ENCODE results near the gene ELL. TPM values are rescaled to one million over a fixed set of nuclear protein-coding genes. Genes with fewer than 3 reads are reported as not detected.

The ELL gene
- total RNA-seq, 1 experiment from 2014 or later = 14.6 TPM

DNA sequence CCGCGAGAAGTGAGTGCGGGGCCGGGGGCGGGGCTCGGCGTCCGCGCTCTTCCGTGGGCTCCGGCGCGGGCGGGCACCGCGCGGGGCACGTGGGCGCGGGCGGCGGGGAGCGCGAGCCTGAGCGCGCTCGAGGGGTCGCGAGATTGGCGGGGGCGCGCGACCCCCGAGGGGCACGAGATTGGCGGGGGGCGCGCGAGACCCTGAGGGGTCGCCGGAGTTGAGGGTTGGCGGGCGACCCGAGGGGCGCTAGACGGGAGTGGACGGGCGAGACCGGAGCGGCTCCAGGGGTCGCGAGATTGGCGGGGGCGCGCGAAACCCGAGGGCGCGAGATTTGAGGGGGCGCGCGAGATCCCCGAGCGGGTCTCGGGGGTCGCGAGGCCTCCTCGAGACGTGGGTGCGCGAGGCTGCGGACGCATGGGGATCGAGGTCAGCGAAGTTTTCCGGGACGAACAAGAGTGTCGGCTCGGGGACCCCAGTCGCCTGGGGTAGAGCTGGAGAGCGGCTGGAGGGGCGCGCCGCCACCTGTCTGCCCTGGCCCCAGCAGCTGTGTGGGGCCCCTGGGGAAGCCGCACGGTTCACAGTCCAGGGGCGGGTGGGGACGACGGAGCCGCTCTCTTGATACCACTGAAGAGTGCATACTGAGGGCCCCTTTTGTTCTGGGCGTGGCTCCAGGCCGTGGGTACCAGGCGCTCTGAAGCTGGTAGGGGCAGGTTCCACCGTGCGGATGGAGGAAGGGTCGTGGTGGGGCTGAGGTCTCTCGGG lies 102.0 kb downstream of the ELL start:
- no peak for DNase-seq
- Histone ChIP-seq H3K9me2 (ENCODE audit: insufficient read depth) (no peaks in the 10 kb centered on the region), H3K4me2 (peak overlapping the region; percentile 76), H3F3A (ENCODE audit: insufficient read depth, low read depth) (peaks cover 38% of the 10 kb centered on the region), H2AFZ (peak overlapping the region; percentile 77; the same call in 1 of the 2 replicates), H3K9me3 (ENCODE audit: insufficient read depth, low read depth) (no peaks in the 10 kb centered on the region), H3K4me3 (peak overlapping the region; percentile 68), H3K27me3 (ENCODE audit: insufficient read depth, low read depth) (no peaks in the 10 kb centered on the region), H3K79me2 (ENCODE audit: low read depth) (peaks cover 44% of the 10 kb centered on the region), H3K4me1 (replicated peaks; ENCODE audit: insufficient read depth) (peaks cover 46% of the 10 kb centered on the region), H3K27ac (no peak overlapping the region), H3K36me3 (ENCODE audit: low read depth) (no peaks in the 10 kb centered on the region), H4K20me1 (ENCODE audit: insufficient read depth) (peaks cover 45% of the 10 kb centered on the region)
- ChIA-PET POLR2A (ENCODE audit: unreplicated experiment) (interaction anchor here (0.5 kb wide), 1 partner anchor 549 kb away, joined by 6 read pairs; no protein-coding TSS in a partner anchor), CTCF (interaction anchor here (0.6 to 0.8 kb wide), 4 partner anchors 40 to 253 kb away, joined by 3 to 8 read pairs (median 4); partner anchors contain the start of gene RAB3A)
- intact Hi-C loops (cut with micrococcal nuclease; ENCODE audit: unreplicated experiment) = loop anchor here (5.0 to 10.0 kb wide), 2 partner anchors 165 to 413 kb away; partner anchors contain the start of gene ARRDC2
- BruUV-seq (replicated peaks) = no TSS peak
- no peak for TF ChIP-seq EZH2 (IDR thresholded peaks at IDR 0.05; ENCODE audit: low read depth)
- TF ChIP-seq, protein P1, sequence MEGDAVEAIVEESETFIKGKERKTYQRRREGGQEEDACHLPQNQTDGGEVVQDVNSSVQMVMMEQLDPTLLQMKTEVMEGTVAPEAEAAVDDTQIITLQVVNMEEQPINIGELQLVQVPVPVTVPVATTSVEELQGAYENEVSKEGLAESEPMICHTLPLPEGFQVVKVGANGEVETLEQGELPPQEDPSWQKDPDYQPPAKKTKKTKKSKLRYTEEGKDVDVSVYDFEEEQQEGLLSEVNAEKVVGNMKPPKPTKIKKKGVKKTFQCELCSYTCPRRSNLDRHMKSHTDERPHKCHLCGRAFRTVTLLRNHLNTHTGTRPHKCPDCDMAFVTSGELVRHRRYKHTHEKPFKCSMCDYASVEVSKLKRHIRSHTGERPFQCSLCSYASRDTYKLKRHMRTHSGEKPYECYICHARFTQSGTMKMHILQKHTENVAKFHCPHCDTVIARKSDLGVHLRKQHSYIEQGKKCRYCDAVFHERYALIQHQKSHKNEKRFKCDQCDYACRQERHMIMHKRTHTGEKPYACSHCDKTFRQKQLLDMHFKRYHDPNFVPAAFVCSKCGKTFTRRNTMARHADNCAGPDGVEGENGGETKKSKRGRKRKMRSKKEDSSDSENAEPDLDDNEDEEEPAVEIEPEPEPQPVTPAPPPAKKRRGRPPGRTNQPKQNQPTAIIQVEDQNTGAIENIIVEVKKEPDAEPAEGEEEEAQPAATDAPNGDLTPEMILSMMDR (conservative IDR thresholded peaks at IDR 0.05) = no peak

DNA sequence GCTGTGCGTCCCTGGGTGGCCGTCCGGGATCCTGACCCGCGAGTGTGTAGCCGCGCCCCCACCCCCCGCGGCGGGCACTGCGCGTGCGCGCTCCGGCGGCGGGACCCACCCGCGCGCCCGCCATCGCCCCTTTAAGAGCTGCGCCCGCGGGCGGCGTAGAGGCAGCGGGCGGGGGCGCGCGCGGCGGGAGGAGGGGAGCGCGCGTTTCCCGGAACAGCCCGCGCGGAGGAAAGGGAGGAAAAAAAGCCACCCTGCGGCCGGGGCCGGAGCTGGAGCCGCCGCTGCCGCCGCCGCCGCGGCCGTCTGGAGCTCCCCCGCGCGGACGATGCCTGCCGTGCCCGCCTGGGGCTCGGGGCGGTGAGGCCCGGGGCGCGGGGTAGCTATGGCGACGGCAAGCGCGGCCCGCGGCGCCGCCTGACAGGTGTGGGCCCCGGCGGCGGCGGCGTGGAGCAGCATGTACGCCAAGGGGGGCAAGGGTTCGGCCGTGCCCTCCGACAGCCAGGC lies 102.6 kb downstream of the ELL start, which contains the start of gene SSBP4:
SSBP4 (plus strand) TSS at position 204 of the 504 bp plus-strand sequence; CDS start at position 455, 251 bp downstream.
- intact Hi-C loops (cut with micrococcal nuclease; ENCODE audit: unreplicated experiment) = loop anchor here (5.0 to 10.0 kb wide), 2 partner anchors 164 to 412 kb away; partner anchors contain the start of gene ARRDC2
- H2AFZ ChIP-seq = peak within 1 kb of the TSS; percentile 77; the same call in 1 of the 2 replicates

More for the DNA sequence above, 102.6 kb downstream of the ELL start, which contains the start of gene SSBP4:
- peak; percentile 48 to 80 for DNase-seq
- no peak within 1 kb of the TSS for H3K27ac ChIP-seq
- H3K4me3 ChIP-seq = peak within 1 kb of the TSS; percentile 68
- no TSS peak for BruUV-seq (replicated peaks)
- H3K36me3 ChIP-seq (ENCODE audit: low read depth) = no peaks in the 10 kb centered on the region
- peak within 1 kb of the TSS; percentile 98 for H3K4me2 ChIP-seq
- ChIA-PET CTCF (interaction anchor here (0.6 to 0.8 kb wide), 5 partner anchors 39 to 254 kb away, joined by 3 to 8 read pairs (median 5); partner anchors contain the start of gene RAB3A), POLR2A (ENCODE audit: unreplicated experiment) (interaction anchor here (0.5 to 0.6 kb wide), 3 partner anchors 96 to 504 kb away, joined by 3 to 5 read pairs (median 3); partner anchors contain the start of genes JUND and LSM4)
- peaks cover 52% of the 10 kb centered on the region for H3K4me1 ChIP-seq (replicated peaks; ENCODE audit: insufficient read depth)
- peaks cover 40% of the 10 kb centered on the region for H4K20me1 ChIP-seq (ENCODE audit: insufficient read depth)
- H3F3A ChIP-seq (ENCODE audit: insufficient read depth, low read depth) = peaks cover 44% of the 10 kb centered on the region
- H3K27me3 ChIP-seq (ENCODE audit: insufficient read depth, low read depth) = no peaks in the 10 kb centered on the region
- TF ChIP-seq EZH2 (IDR thresholded peaks at IDR 0.05; ENCODE audit: low read depth) = no peak
- TF ChIP-seq, protein P1 (conservative IDR thresholded peaks at IDR 0.05) = no peak; the same call in 1 of the 2 replicates
- no peaks in the 10 kb centered on the region for H3K9me2 ChIP-seq (ENCODE audit: insufficient read depth)
- H3K79me2 ChIP-seq (ENCODE audit: low read depth) = peaks cover 44% of the 10 kb centered on the region
- no peaks in the 10 kb centered on the region for H3K9me3 ChIP-seq (ENCODE audit: insufficient read depth, low read depth)
